Kidney capillary endothelial cell (primary cell): Measurements from ENCODE around the gene SIRT6.
A peak's percentile ranks its signal among the peaks of the same experiment; 100 is the strongest.
"Not testable (repeated sequence)": the region's sequence is repeated elsewhere in the genome, so short reads cannot be mapped to it uniquely, and the experiment has no call there.

ENCODE experiments used
- DNase-seq: peaks from one replicate; pipeline ENCODE4 v3.0.0-alpha.2; 2018; ENCODE audit warnings: low spot score

SIRT6 gene

GRCh38 chr19:4182084-4182810 is at the start of gene SIRT6, which contains the start of gene ANKRD24:
TSS of gene SIRT6 (minus strand) at chr19:4182563. CDS start at chr19:4182539, 24 bp downstream.
TSS of gene ANKRD24 (plus strand) at chr19:4182689. CDS start at chr19:4186426, 3,737 bp downstream.
- peak; percentile 98 for DNase-seq

GRCh38 chr19:4232139-4232538 is 49.8 kb upstream of the SIRT6 start:
- DNase-seq, result not testable (repeated sequence)

- not testable (repeated sequence) for DNase-seq
Measured at GRCh38 chr19:4231521-4231920, 49.2 kb upstream of the SIRT6 start.

- DNase-seq, result not testable (repeated sequence)
Measured at GRCh38 chr19:4230237-4230636, 47.9 kb upstream of the SIRT6 start.

- no peak for DNase-seq
Measured at GRCh38 chr19:4229179-4229931, 47.0 kb upstream of the SIRT6 start, which contains the start of gene EBI3. TSS of gene EBI3 (plus strand) at chr19:4229523. CDS start at chr19:4229551, 28 bp downstream.

- no peak for DNase-seq
Measured at GRCh38 chr19:4228765-4229178, 46.4 kb upstream of the SIRT6 start.

GRCh38 chr19:4227771-4228170 is 45.4 kb upstream of the SIRT6 start:
- DNase-seq, result no peak

GRCh38 chr19:4225885-4226284 is 43.5 kb upstream of the SIRT6 start:
- no peak for DNase-seq

GRCh38 chr19:4224470-4224869 is 42.1 kb upstream of the SIRT6 start:
- no peak for DNase-seq

- DNase-seq, result no peak
Measured at GRCh38 chr19:4220188-4220587, 37.8 kb upstream of the SIRT6 start.

- DNase-seq, result not testable (repeated sequence)
Measured at GRCh38 chr19:4218523-4218922, 36.2 kb upstream of the SIRT6 start.

GRCh38 chr19:4217429-4218264 is 35.3 kb upstream of the SIRT6 start:
- no peak for DNase-seq

GRCh38 chr19:4216846-4217245 is 34.5 kb upstream of the SIRT6 start:
- DNase-seq, result no peak

GRCh38 chr19:4215807-4216206 is 33.4 kb upstream of the SIRT6 start:
- no peak for DNase-seq

GRCh38 chr19:4213116-4213515 is 30.8 kb upstream of the SIRT6 start:
- DNase-seq, result no peak

- no peak for DNase-seq
Measured at GRCh38 chr19:4210166-4210731, 27.9 kb upstream of the SIRT6 start.

GRCh38 chr19:4208385-4209094 is 26.2 kb upstream of the SIRT6 start:
- no peak for DNase-seq

GRCh38 chr19:4206818-4207484 is 24.6 kb upstream of the SIRT6 start:
- peak; percentile 25 for DNase-seq

- no peak for DNase-seq
Measured at GRCh38 chr19:4201798-4202197, 19.4 kb upstream of the SIRT6 start.

- DNase-seq, result no peak
Measured at GRCh38 chr19:4200940-4201542, 18.7 kb upstream of the SIRT6 start.
